GM21526 (cell line): ENCODE results near the gene URI1.

ENCODE experiments used
- ATAC-seq: cut with Tn5 transposase; IDR thresholded peaks from one replicate; pipeline ENCODE4 v1.9.1; 2021; ENCODE audit warnings: moderate library complexity; ENCODE audit not compliant: unreplicated experiment, low FRiP score

Gene URI1

DNA sequence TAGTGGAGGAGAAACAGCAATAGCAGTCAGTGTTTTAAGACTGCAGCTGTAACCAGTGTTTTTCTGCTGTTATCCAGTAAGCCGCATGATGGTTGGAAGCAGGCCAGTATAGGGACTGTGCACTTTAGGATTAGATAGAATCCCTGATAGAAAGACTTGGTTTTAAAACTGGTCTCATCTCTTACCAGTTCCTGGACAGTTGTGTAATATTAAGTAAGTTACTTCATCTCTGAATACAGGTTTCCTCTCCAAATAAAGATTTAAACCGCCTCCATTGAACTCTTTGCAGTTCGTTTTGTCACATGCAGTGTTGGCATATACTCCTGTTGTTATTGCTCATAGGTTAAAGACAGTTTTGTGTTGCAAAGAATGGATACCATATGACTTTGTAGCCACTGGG is 25.6 kb downstream of the URI1 start:
- no peak for ATAC-seq

DNA sequence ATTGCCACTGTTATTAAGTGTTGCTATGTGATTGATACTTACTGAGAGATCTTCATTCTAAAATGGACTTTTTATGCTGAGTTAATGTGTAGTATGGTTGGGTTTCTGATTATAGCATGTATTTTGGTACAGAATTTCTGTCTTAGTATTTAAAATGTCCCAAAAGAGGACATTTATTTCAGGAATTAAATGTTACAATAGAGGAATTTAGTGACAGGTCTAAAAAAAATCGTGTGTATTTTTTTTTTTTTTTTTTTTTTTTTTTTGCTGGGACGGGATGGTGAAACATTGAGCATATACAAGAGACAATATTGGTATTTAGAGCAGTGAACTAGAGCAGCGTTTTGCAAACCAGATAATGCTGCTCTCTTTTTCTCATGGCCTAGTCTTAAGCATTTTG is 27.9 kb downstream of the URI1 start:
- ATAC-seq = no peak

DNA sequence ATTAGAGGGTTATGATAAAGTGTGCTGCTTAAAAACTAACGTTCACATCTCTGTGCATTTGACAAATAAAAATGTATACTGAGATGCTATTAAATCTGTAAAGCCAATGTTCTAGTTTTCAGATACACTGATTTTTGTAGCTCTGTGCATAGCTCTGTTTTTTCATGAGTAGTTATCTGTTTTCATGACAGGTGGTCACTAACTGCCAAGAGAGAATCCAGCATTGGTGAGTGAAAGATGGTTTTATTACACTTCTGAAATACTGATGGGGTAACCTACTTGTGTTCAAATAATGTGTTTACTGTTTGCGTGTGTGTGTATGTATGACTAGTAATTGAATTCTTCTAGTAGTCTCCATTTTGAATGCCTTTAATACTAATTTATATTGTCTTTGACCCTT is 29.0 kb downstream of the URI1 start:
- ATAC-seq = no peak

DNA sequence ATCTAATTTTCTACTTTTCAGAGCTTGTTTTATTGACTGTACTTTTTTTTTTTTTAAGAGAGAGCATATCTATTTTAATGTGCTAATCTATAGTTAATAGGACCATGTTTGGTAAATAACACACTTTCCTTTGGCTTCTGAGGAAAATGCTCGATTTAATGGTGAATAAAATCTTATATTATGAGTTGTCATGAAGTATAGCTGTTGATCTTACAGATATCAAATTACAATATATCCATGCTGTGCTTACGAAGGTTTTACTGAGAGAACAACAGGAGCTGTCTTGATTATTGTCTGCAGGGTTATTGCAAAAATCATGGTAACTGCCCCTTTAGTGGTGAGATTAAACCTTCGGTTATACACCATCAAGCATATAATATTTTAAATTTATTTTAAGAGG is 29.6 kb downstream of the URI1 start:
- ATAC-seq = no peak

DNA sequence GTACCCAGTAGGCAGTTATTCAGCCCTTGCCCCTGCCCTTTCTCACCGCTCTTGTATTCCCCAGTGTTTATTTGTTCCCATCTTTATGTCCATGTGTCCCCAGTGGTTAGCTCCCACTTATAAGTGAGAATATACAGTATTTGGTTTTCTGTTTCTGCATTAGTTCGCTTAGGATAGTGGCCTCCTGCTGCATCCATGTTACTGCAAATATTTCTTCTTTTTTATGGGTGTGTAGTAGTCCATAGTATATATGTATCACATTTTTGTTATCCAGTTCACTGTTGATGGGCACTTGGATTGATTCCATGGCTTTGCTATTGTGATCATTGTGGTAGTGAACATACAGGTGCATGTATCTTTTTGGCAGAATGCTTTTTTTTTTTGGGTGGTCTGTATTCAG is 32.7 kb downstream of the URI1 start:
- no peak for ATAC-seq

DNA sequence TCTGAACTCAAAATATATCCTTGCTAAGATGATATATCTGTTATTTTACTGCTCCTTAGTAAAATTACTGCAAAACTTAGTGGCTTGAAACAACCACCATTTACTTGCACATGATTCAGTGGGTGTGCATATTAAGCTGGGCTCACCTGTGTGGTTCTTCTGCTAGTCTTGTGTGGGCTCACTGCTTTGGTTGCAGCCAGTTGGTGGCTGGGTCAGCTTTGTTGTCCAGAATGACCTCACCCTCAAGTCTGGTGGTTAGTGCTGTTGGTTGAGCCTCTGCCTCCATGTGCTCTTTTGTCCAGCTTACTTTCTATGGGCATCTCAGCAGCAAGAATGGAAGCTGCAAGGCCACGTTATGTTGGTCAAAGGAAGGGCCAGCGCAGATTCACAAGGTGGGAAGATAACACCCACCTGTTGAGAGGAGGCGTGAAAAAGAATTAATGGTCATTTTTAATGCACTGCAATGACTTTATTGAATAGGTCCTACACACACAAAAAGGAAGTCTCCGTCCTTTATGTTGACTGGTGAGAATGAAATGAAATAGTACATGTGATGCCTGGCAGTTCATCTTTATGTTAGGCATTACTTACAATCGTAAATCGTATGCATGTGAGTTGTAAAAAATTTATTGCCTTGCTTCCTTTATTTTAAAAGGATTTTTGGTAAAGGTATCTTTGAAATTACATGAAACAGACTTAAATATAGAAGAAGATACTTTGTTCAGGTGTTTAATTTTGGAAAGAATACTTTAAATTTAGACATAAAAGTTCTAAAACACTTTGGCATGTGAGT is 34.3 kb downstream of the URI1 start:
- ATAC-seq = no peak

DNA sequence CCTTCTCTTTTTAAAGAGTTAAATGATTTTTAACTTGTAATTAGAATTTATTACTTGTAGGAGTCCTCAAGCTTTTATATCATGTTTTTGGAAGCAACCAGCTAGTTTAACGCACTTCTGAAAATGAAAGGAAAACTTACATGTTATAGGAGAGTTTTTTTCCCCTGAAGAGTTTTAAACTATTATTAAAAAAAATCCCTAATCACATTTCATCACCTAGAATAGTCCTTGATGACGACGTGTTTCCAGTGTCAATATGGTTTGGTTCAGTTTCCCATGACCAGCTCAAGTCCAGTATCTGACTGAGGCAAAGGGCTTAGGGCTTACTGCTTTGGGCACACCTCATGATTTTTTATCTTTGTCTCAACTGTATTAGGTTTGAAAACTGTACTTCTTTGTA is 36.0 kb downstream of the URI1 start:
- ATAC-seq = no peak

DNA sequence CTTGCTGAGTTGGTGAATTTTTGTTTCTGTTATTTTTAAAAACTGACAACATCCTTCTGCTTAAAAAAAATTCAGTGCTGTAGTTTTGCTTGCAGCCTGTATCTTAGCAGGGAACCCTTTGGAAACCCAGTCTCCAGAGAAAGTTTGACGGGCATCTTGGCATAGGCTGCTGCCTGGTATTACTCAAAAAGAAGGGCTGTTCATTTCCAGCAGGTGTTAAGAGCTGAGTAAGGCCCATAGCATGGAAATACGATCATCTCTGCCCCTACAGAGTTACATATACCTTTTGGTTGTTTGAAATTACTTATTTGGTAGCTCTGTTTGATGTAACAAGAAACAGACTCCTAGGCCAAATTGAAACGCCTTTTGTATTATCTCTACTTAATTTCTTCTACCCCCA is 41.5 kb downstream of the URI1 start:
- ATAC-seq = no peak

DNA sequence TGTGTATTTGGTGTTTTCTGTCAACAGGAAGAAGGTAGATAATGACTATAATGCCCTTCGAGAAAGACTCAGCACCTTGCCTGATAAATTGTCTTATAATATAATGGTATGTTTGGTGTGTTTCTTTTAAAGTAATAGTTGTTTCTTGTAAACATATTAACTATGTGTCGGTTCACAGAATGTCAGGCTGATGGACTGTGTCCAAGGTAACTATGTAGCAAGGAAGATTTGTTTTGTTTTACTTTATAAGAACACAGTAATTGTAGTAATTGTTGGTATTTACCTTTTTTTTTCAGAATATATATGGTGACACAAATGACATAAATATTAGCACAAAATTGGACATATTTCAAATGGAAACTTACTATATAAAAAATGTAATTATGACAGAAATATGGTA is 43.2 kb downstream of the URI1 start:
- no peak for ATAC-seq

DNA sequence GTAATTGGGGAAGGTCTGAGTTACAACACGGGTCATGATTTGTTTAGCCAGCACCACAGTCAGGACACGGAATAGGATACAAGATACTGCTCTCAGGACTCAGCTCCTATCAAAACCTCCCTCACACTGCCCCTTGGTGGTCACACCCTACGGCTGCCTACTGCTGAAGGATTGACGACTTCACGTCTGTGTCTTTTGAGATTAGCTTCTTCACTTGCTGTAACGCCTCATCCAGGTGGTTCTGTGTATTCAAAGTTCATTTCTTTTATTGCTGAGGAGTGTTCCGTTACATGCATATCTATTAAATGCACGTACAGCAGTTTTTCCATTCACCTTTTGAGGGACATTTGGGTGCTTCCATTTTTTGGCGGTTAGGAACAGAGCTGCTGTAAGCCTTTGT is 46.3 kb downstream of the URI1 start:
- no peak for ATAC-seq

DNA sequence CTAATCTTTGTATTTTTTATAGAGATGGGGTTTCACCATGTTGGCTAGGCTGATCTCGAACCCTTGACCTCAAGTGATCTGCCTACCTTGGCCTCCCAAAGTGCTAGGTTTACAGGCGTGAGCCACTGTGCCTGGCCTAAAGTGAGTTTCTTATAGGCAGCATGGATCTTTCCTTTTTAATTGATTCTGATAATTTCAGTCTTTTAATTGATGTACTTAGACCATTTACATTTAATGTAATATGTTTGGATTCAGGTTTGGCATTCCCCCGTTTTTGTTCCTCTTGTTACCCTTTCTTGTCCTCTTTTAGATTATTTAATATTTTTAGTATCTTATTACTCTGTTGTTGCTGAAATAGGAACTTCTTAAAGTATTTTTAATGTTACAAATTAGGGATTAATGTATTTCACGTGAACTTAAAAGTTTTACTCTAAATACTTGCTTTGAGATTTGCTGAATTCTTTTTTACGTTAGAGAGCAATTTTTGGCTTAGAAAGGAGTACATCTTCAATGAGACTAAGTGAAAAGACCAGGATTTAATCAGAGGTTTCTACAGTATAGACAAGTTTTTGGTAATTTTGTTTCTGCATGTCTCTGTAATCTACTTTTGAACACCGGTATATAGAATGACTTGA is 50.3 kb downstream of the URI1 start:
- no peak for ATAC-seq

DNA sequence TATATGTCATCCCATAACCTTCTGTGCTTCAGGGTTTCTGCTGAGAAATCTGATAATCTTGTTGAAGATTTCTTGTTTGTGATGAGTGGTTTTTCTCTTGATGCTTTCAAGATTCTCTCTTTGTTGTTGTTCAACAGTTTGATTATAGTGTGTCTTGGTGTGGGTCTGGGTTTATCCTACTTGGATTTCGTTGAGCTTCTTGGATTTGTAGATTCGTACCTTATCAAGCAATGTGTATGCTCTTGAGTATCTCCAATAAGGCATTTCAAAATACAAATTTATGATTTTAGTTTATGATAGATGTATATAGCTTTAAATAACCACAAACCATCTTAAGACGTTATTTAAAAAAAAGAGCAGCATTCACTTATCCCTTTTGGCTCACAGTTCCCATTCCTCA is 57.5 kb downstream of the URI1 start:
- ATAC-seq = no peak

DNA sequence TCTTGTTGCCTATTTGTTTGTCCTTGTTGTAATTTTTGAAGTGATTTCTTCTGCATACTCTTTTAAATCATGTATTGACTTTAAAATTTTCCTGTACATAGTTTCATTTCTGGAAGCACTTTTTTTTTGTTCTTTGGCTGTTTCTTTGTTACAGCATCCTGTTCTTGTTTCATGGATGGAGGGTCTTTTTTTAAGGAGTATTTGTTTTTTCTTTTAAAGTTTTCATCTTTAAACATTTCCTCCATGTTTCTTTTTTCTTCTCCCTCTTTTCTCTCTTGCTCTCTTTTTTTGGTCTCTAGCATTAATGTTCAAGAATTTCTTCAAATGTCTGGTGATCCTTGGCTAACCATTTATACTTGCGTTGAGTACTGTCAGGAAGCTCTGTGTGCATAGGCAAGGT is 58.8 kb downstream of the URI1 start:
- no peak for ATAC-seq

DNA sequence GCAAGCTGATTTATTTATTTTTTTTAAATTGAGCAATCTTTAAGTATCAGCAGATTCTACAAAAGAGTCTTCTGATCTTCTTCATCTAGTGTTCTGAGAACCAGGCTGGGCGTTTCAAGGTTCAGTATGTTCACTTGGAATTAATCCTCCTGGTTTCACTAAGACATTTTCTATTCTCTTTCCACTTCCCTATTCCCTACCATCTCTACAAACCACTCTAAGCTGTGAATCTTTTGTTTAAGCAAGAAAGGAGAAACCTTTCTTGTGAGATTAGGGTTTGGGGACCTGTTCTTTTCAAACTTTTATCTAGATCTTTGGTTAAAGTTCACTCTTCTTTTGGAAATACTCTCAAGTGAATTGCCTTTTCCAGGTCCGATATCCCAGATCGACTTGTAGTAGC is 59.3 kb downstream of the URI1 start:
- no peak for ATAC-seq

DNA sequence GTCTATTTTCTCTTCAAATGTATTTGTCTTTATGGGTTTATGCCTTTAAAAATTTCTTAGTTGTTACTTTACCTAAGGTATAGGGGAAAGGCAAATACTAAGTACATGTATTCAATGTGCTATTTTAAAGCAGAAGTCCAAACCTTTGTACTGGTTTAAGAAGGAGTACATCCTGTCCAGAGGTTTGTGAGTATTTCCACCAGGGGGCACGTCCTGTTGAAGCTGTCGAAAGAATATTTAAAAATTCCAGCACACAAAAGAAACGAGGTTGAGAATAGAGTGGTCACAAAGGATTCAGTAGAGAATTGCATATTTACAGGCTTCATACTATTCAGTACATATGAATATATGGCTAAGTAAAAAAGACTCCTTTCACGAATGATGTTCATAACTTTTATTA is 59.8 kb downstream of the URI1 start:
- no peak for ATAC-seq

DNA sequence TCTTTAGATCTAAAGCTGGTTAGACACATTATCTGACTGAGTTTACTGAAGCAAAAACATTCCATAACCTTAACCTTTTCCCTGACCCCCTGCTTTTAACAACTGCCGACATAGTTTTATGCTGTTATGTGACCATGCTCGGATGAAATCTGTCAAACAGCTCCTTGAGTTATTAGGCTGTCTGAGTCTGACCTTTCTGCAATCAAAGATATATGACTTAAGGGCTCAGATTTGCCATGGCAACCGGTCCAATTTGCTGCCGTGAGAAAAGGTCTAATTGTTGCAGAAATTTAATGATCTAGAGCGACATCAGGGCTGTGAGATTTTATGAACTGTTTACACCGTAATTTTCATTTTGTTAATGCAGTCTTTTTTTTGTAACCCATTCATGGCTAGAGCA is 61.8 kb downstream of the URI1 start:
- no peak for ATAC-seq

DNA sequence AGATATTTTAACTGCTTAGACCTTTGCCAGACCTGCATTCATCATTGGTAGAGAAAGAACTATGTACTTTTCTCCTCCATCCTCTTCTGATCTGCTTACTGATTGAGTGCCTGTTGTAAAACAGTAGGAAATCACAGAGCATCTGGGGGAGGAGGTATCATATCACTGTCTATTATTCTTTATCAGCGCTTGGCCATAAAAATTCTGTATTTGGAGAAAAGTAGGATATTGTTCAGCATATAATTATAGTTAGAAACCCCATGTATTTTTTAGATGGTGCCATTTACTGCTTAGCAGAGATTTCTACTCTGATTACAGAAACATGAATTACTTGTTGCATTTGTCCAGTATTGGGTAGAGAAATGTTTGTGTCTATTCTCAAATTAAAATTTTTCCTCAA is 62.4 kb downstream of the URI1 start:
- no peak for ATAC-seq

DNA sequence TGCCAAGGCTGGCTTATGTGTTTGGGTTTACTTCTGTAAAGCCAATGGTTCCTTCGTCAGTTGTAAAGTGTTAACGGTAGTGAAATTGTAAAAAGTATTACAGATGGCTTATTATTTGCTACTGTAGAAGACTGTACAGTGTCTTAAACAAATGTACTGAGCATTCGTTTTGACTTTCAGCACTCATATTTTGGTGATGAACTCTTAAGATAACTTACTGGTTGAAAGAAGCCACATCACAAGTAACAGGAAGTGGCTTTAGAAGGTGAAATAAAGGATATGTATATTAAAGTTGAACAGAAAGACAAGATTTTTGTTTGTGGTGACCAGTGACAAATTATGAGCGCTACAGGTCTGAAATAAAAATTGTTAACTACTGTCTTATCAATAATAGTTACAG is 64.2 kb downstream of the URI1 start:
- no peak for ATAC-seq

DNA sequence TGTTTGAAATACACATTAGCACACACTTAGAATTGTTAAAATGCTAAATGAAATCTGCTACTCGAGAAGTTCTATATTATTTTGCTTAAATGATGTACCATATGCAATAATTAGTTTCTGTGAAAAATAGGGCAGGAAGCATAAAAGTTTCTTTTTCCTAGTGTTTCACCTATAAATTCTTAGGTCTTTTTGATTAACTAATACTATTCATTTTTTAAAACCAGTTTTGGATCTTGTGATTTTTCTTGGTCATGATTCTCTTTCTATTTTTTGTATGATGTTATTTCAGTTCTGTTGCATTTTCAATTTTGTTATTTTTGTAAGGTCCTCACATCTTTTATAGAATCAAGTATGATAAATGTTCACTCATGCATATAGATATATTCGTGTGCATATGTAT is 66.1 kb downstream of the URI1 start:
- no peak for ATAC-seq

DNA sequence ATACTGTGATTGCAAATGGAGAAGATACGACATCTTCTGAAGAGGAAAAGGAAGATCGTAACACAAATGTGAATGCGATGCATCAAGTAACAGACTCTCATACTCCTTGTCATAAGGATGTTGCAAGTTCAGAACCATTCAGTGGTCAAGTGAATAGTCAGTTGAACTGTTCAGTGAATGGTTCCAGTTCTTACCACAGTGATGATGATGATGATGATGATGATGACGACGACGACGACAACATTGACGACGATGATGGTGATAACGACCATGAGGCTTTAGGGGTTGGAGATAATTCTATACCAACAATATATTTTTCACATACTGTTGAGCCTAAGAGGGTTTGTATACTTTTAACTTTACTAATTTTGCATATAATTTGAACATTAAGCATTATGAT is 67.0 kb downstream of the URI1 start:
- ATAC-seq = no peak

DNA sequence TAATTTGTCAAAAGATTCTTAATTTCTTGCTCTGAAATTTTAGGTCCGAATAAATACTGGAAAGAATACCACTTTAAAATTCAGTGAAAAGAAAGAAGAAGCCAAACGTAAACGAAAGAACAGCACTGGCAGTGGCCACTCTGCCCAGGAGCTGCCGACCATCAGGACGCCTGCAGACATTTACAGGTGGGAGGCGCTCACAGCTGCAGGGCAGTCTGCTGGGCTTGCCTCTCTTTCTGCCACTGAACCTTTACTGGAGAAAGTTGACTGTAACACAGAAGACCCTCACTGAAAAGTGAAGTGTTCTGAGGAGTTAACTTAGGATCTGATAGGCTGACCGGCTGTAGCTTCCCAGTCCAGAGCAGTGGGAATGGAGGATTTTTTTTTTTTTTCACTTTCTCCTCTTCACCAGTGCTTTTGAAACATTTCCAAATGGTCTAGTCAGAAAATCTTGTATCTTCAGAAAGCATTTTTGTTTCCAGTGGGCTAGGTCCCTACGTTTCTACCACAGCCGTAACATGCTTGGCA is 69.1 kb downstream of the URI1 start:
- no peak for ATAC-seq

DNA sequence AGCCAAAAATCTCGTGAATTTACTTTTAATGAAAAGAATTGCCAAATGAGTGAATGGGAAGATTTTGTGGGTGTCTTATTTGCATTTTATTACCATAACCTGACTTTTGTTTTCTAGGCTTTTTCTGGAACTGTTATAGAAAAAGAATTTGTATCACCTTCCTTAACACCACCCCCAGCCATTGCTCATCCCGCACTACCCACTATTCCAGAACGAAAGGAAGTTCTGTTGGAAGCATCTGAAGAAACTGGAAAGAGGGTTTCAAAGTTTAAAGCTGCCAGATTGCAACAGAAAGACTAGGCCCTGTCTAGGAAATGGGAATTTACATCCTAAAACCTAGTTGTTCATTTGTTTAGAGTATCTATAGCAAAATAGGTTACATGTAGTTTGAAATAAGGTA is 72.7 kb downstream of the URI1 start:
- no peak for ATAC-seq
